NCI-H2171 treated with DMSO at 0.1 percent for 48 hours (cell line): Measurements from ENCODE around the gene SLC46A2.

Experiments used
- DNase-seq: peaks from one replicate; lab custom pipeline; 2025; lab: John Stamatoyannopoulos, UW

SLC46A2 gene

GRCh38 chr9:112885324-112885723 lies 5.4 kb downstream of the SLC46A2 start:
- DNase-seq, result no peak

GRCh38 chr9:112884721-112885120 lies 6.0 kb downstream of the SLC46A2 start:
- DNase-seq, result no peak

- no peak for DNase-seq
Measured at GRCh38 chr9:112884101-112884500, 6.6 kb downstream of the SLC46A2 start.

- DNase-seq, result no peak
Measured at GRCh38 chr9:112881331-112881730, 9.3 kb downstream of the SLC46A2 start.

GRCh38 chr9:112880650-112881049 lies 10.0 kb downstream of the SLC46A2 start:
- DNase-seq, result no peak

GRCh38 chr9:112878752-112879151 lies 11.9 kb downstream of the SLC46A2 start:
- no peak for DNase-seq

- no peak for DNase-seq
Measured at GRCh38 chr9:112873773-112874405, 16.8 kb downstream of the SLC46A2 start.

GRCh38 chr9:112872019-112872418 lies 18.7 kb downstream of the SLC46A2 start:
- DNase-seq, result no peak

- no peak for DNase-seq
Measured at GRCh38 chr9:112870556-112870955, 20.1 kb downstream of the SLC46A2 start.

- no peak for DNase-seq
Measured at GRCh38 chr9:112869917-112870316, 20.8 kb downstream of the SLC46A2 start.

- peak; percentile 30 for DNase-seq
Measured at GRCh38 chr9:112869041-112869529, 21.6 kb downstream of the SLC46A2 start.

GRCh38 chr9:112868461-112868860 lies 22.2 kb downstream of the SLC46A2 start:
- no peak for DNase-seq

- DNase-seq, result no peak
Measured at GRCh38 chr9:112867275-112867991, 23.2 kb downstream of the SLC46A2 start.

- no peak for DNase-seq
Measured at GRCh38 chr9:112866662-112867274, 23.9 kb downstream of the SLC46A2 start.

- no peak for DNase-seq
Measured at GRCh38 chr9:112864982-112865381, 25.7 kb downstream of the SLC46A2 start.

GRCh38 chr9:112864403-112864802 lies 26.3 kb downstream of the SLC46A2 start:
- no peak for DNase-seq

GRCh38 chr9:112863746-112864145 lies 26.9 kb downstream of the SLC46A2 start:
- DNase-seq, result no peak

GRCh38 chr9:112863214-112863613 lies 27.5 kb downstream of the SLC46A2 start:
- DNase-seq, result no peak

- DNase-seq, result no peak
Measured at GRCh38 chr9:112861638-112862555, 28.8 kb downstream of the SLC46A2 start.

GRCh38 chr9:112861155-112861554 lies 29.5 kb downstream of the SLC46A2 start:
- no peak for DNase-seq

- no peak for DNase-seq
Measured at GRCh38 chr9:112860451-112860850, 30.2 kb downstream of the SLC46A2 start.

GRCh38 chr9:112858625-112859147 lies 32.0 kb downstream of the SLC46A2 start:
- no peak for DNase-seq
